ENCODE results near the gene FAM171A1.
"Not testable (repeated sequence)": the region's sequence is repeated elsewhere in the genome, so short reads cannot be mapped to it uniquely, and the experiment has no call there.

FAM171A1 gene

DNA sequence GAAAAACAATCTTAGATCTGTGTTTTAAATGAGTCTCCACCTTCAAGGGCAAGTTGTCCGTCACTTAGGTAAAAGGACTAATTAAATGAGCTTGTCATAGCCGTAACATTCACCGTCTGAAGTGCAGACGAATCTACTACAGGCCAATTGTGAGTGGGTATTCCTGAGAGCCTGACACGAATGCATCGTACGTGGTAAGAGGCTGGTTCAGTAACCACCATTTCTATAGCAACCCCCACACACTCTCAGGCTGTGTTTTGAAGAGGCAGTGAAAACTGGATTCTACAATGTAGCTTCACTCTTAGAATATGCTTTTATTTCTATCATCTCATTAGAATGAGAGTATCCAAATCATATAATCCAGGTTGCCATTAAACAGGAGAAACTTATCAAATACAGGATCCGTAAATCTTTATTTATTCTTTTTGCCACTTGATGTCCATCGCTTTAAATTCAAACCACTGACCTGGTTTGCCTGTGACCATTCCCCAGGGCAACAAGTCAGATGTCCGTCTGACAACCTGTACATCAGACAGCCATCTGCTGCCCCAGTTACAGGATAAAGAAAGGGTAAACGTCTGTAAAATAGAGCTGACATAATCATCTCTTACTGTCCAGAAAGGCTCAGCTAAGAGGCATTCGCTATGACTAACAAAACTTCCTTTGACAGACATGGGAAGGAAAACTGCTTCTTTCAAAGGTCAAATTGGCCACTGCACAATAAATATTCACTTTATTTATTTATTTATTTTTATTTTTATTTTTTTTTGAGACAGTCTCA, 132.3 kb downstream of the FAM171A1 start:
- DNase-seq = no peak

GRCh38 chr10:15237351-15237750, 133.7 kb downstream of the FAM171A1 start:
- DNase-seq = no peak

DNA sequence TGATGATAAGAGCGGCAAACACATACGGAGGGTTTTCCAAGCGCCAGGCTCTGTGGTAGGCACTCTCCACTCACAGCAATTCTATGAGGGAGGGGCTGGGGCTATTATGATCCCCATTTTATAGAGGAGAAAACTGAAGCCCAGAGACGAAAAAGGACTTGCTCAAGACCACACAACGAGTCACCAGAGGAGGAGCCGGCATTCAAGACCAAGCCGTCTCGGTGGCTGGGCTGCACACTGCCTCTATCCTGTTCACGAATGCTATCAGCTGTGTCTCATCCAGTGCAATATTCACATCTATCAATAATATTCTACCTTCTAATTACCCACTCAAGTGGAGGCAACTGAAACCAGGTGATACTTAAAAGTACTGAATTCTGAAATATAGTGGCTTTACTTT, 134.7 kb downstream of the FAM171A1 start:
- no peak for DNase-seq

DNA sequence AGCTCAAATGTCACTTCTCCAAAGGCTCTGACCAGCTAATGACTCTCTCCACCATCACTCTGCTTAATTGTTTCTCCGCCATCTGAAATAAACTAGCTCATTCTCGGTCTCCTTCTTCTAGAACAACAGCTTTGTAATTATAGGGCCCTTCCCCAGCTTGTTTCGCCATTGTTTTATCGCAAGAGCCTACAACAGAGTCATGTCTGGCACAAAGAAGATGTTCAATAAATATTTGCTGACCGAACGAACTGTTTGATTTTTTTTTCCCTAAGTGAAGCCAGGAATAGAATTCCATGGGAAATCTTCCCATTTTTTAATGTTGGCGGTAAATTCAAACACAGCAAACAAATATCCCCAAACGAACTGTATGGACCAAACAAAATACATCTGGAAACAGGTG, 138.8 kb downstream of the FAM171A1 start:
- DNase-seq = no peak

DNA sequence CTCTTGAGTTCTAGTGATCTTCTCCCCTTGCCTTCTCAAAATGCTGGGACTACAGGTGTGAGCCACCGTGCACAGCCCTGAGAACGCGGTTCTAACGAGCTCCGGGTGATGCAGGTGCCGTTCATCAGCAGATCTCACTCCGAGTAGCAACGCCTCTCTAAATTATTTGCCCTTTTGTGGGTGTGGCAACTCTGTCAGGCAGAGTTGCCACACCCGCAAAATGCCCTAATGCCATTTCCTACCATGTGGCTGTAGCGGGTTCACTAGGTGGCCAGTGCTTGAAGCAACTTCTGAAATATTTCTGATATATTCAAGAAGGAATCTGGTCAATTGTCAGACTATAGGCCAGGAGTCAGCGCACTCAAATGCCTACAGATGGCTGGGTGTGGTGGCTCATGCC, 139.7 kb downstream of the FAM171A1 start:
- no peak for DNase-seq

- DNase-seq = no peak
Measured at GRCh38 chr10:15230257-15230656, 140.8 kb downstream of the FAM171A1 start.

- DNase-seq = no peak
Measured at GRCh38 chr10:15229268-15229667, 141.8 kb downstream of the FAM171A1 start.

DNA sequence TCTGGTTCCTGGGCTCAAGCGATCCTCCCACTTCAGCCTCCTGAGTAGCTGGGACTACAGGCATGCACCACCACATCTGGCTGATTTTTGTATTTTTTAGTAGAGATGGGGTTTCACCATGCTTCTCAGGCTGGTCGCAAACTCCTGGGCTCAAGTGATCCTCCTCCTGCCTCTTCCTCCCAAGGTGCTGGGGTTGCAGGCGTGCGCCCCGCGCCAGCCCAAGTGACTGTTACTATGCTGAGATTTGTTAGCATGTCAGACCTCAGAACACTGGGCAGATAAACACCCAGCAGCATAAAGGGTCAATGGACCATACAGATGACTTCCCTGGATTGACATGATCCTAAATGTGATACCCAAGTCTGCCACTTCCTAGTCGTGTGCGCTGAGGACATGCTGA, 142.7 kb downstream of the FAM171A1 start:
- DNase-seq = no peak

- no peak for DNase-seq
Measured at GRCh38 chr10:15227611-15228372, 143.3 kb downstream of the FAM171A1 start.

DNA sequence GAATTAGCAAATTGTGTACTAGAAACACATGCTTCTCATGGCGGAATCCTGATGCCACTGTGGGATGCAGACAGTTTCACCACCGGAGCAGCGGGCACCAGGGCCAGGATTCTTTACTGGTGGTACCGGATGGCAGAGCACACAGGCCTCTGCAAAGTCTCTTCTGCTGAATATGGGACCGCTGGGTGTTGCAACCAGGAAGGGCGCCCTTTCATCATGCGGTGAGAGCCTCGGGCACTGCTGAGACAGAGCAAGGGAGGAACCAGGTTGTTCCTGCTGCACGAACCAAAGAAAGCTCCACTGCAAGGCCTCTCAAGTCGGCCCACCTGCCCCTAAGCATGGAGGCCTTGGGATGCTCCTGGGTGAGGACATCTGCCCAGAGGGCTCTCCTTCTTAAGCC, 145.6 kb downstream of the FAM171A1 start:
- no peak for DNase-seq

GRCh38 chr10:15224948-15225347, 146.1 kb downstream of the FAM171A1 start:
- no peak for DNase-seq

DNA sequence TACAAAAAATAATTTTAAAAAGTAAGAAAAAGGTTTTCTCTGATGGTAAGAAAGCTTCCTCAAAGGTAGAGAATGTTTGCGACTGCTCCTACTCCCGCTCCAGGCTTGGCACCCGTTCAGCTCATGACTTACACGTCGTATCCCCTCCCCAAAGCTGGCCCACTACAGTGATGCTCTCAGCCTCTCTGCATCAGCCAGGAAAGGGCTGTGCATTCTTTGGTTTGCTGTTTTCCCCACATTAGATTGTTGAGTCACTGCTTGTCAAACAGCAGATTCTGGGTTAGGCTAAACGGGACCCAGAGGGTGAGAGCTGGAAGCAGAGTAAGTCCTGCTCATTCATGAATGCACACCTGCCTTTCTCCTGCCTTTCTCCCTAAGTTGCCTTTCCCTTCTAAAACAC, 147.9 kb downstream of the FAM171A1 start:
- no peak for DNase-seq

DNA sequence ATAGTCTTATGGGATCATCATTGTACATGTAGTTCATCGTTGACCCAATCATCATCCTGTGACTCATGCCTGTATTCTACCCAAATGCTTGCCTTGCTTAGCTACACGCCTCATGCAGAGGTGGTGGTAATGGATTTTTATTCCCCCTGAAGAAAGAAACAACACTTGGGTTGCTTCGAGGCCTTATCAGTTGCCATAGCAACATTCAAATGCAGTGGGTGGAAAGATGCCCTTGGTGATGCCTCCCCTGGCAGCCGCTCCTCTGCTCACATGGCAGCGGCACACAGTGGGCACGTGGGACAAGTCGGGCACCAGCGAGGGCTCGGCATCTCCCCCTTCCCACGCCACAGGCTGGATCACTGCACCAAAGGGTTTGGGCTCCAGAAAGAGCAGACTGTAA, 148.6 kb downstream of the FAM171A1 start:
- no peak for DNase-seq

- no peak for DNase-seq
Measured at GRCh38 chr10:15220445-15220844, 150.6 kb downstream of the FAM171A1 start.

DNA sequence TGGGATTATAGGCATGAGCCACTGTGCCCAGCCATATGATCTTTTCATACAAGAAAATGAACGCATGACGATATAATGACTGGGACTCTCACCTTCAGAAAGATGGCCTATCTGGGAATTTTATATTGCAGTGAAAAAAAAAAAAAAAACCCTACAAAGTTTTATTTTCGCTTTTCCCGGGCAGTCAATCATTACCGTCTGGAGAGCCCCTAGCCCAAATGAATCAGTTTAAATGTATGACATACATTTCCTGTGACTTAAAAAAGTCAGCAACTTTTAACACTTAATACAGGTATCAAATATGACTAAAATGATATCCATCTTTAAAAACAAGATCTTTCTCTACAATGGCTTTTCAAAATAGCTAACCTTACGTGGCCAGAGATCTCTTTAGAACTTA, 154.4 kb downstream of the FAM171A1 start:
- no peak for DNase-seq

DNA sequence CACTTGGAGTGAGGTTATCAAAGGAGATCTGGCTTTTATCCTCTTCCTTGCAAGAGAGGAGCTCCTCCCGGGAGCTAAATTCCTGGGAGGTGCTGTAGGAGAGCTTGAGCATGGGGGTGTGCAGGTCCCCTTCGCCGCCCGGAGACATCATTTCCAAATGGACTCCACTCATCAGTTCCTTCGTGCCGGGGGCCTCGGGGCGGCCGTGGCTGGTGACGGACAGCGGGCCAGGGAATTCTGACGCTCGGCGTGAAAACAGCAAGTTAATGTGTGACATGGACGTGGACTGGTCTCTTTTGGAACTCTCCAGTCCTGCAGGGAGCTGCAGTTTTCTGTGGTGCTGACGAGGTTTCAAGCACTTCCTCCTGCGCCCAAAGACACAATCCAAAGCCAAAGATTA, 156.9 kb downstream of the FAM171A1 start:
- no peak for DNase-seq

DNA sequence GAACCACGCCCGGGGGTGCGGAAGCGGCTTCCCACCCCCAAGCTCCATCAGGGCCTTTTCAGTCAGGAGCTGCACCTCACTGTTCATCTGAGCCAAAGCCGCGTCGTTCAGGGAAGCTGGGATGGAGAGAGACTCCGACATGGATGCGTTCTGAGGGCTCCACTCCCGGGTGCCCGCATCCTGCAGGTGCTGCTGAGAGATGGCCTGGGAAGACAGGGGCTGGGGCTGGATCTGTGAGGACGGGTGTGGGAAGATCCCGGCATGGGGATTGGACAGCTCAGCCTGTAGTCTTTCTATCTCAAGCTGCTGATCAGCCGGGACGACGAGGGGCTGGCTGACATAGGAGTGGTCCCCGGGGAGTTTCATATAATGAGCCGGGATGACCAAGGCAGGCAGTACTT, 157.6 kb downstream of the FAM171A1 start:
- no peak for DNase-seq

DNA sequence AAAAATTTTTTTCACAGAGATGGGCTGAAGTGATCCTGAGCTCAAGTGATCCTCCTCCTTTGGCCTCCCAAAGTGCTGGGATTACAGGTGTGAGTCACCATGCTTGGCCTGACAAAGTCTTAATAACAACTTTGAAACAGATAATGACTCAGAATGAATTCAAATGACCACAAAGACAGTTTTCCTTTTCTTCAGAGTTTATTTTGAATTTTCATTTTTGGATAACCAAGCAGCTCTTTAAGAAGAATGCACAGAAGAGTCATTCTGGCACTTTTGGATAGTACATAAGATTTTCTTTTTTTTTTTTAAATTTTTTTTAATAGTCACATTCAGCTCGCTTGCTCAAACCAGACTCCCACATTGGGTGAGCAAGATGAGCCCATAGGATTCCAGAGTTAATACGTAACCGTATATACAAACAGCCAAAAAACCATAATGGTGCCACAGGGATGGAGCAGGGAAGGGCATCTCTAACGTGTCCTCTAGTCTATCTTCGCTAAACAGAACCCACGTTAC, 159.6 kb downstream of the FAM171A1 start:
- no peak for DNase-seq

DNA sequence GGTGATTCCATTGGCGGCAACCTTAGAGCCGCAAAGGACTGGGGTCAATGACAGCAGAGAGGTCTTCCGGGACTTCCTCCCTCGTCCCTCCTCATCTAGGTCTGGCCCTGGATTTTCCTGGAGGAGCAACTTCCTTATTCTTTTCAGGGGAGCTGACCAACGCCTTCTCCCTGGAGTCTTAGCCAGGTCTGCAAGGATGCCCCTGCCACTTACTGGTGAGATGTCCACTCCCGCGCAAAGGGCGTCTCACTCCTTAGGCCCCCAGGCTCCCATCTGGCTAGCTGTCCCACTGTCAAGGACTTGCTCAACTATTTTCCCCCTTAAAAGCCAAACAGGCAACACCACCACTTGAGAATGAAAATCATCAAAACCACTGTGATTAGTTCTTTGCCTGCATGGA, 160.6 kb downstream of the FAM171A1 start:
- DNase-seq = no peak

DNA sequence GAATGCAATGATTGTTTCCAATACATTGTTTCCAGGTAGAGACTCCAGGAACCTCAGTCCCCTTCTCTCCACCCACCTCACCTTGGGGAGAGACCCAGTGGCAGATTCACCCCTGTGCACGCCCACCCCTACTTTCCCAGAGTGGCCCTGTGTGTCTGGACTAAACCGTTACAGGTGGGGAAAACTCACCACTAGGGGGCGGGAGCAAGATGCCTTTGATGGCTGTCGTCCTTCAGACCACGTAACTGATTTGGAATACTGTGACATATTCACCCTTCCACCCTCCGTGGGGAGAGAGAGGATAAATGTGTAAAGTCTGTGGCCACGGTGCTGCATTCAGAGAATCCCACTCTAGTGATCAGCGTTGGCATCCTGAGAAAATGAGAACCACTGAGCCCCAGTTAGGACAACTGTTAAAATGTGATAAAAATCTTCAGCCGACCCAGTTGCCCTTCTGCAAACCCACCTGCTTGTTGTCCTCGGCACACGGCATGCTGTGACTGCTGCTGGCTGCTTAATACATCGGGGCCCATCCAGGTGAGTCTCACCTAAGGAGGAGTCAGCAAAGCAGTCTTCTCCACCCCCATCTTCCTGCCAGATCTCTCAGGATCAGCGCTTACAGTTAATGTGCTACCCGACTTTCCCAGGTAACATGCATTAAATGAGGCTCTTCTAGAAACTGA, 161.1 kb downstream of the FAM171A1 start:
- DNase-seq = peak; percentile 19 to 53

DNA sequence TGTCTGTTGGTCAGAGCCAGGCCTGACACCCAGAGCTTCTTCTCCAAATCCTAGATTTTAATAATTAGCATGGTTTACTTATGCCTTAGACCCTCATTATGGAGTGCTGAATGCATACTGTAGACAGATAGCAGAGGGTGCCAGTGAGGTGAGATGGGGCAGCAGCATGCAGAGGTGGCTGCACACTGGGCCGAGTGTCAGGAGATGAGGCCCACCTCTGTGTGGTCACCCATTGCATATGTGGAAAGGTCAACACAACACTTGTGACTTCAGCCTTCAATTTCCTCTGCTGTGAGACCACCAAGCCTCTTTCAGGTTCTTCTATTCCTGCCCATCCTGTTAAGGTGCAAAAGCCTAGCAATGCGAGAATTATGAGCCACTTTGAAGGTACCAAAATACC, 162.9 kb downstream of the FAM171A1 start:
- DNase-seq = no peak

DNA sequence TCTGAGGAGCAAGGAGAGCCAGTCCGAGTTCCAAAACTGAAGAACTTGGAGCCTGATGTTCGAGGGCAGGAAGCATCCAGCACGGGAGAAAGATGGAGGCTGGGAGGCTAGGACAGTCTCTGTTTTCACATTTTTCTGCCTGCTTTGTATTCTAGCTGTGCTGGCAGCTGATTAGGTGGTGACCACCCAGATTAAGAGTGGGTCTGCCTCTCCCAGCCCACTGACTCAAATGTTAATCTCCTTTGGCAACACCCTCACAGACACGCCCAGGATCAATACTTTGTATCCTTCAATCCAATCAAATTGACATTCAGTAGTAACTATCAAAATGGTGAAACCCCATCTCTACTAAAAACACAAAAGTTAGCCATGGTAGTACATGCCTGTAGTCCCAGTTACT, 163.7 kb downstream of the FAM171A1 start:
- DNase-seq = not testable (repeated sequence)

- no peak for DNase-seq
Measured at GRCh38 chr10:15202639-15203038, 168.4 kb downstream of the FAM171A1 start.

GRCh38 chr10:15202301-15202621, 168.8 kb downstream of the FAM171A1 start:
- DNase-seq = not testable (repeated sequence)

Measured in NCI-H524 (cell line).